Stimulated activated naive CD4-positive, alpha-beta T cell treated with Interleukin-2 at 50 U/mL for 16 hours (primary cell): Measurements from ENCODE around the gene COPS7A.

Source experiments
- DNase-seq: peaks from one replicate; lab custom pipeline; 2025; lab: John Stamatoyannopoulos, UW

COPS7A gene

GRCh38 chr12:6751767-6752166 lies 27.9 kb downstream of the COPS7A start:
- no peak for DNase-seq

GRCh38 chr12:6752167-6752920 lies 28.5 kb downstream of the COPS7A start:
- peak; percentile 32 for DNase-seq

GRCh38 chr12:6752921-6753771 lies 29.3 kb downstream of the COPS7A start, which contains the start of gene MLF2:
Gene MLF2, minus strand, starts transcription at chr12:6753141. Its CDS starts 807 bp downstream, at chr12:6752334.
- peak; percentile 96 for DNase-seq

- DNase-seq = no peak
These were observed 30.0 kb downstream of the COPS7A start for GRCh38 chr12:6753772-6754356.

- no peak for DNase-seq
These were observed 30.6 kb downstream of the COPS7A start for GRCh38 chr12:6754411-6754810.

- DNase-seq = no peak
These were observed 33.3 kb downstream of the COPS7A start for GRCh38 chr12:6757028-6757690.

- no peak for DNase-seq
These were observed 34.8 kb downstream of the COPS7A start for GRCh38 chr12:6758506-6759095.

GRCh38 chr12:6759741-6760140 lies 35.9 kb downstream of the COPS7A start:
- DNase-seq = no peak

GRCh38 chr12:6763380-6763779 lies 39.5 kb downstream of the COPS7A start:
- no peak for DNase-seq

- peak; percentile 36 for DNase-seq
These were observed 40.4 kb downstream of the COPS7A start for GRCh38 chr12:6764011-6764828.

- no peak for DNase-seq
These were observed 41.3 kb downstream of the COPS7A start for GRCh38 chr12:6765048-6765633.

GRCh38 chr12:6765634-6766581 lies 42.1 kb downstream of the COPS7A start, which contains the start of gene PTMS:
Gene PTMS, plus strand, starts transcription at chr12:6766363. Its CDS starts 343 bp downstream, at chr12:6766706.
- DNase-seq = no peak

GRCh38 chr12:6766651-6767349 lies 43.0 kb downstream of the COPS7A start:
- peak; percentile 41 for DNase-seq

- DNase-seq = no peak
These were observed 43.8 kb downstream of the COPS7A start for GRCh38 chr12:6767353-6768319.

GRCh38 chr12:6768437-6768914 lies 44.6 kb downstream of the COPS7A start:
- DNase-seq = no peak

- no peak for DNase-seq
These were observed 45.1 kb downstream of the COPS7A start for GRCh38 chr12:6768990-6769389.

- DNase-seq = no peak
These were observed 45.8 kb downstream of the COPS7A start for GRCh38 chr12:6769666-6770065.
